Measurements from ENCODE around the gene CYB561D2.

DNA sequence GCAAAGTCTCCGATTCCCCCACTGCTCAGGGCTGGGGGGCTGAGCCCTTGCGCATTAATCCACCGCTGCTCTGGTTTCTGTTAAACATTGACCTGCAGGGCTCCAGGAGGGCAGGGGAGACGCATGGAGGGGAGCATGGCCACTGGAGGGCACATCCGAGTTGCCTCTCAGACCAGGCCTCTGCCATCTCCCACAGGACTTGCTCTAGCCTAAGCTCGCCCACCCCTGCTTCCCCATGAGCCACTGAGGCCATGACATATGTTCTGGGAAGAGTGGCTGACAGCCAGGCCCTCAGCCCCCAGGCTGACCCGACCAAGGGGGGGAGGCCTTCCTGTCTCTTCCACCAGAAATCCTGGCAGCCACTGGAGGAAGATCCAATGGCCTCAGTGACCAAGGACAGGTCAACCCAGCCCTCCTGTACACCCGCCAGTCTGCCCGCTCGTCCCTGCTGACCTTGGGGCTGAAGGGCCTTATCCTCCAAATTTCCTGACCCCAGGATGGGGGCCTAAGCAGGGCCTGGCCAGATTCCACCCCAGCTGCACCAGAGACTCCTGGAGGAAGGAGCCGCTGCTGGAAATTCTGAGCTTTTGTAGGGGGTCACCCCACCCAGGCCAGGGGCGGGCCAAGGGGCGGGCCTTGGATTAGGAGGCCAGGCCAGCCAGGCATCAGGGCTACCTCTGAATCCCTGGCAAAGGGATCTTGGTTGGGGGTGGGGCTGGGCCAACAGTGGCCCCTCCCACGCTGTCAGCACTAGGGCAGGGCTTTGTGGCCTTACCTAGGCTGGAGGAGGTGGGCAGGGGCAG lies 47.4 kb upstream of the CYB561D2 start, which contains the start of gene HYAL1:
- TF ChIP-seq EP300 (IDR thresholded peaks at IDR 0.05) = no peak
- TF ChIP-seq, protein P1, sequence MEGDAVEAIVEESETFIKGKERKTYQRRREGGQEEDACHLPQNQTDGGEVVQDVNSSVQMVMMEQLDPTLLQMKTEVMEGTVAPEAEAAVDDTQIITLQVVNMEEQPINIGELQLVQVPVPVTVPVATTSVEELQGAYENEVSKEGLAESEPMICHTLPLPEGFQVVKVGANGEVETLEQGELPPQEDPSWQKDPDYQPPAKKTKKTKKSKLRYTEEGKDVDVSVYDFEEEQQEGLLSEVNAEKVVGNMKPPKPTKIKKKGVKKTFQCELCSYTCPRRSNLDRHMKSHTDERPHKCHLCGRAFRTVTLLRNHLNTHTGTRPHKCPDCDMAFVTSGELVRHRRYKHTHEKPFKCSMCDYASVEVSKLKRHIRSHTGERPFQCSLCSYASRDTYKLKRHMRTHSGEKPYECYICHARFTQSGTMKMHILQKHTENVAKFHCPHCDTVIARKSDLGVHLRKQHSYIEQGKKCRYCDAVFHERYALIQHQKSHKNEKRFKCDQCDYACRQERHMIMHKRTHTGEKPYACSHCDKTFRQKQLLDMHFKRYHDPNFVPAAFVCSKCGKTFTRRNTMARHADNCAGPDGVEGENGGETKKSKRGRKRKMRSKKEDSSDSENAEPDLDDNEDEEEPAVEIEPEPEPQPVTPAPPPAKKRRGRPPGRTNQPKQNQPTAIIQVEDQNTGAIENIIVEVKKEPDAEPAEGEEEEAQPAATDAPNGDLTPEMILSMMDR (IDR thresholded peaks at IDR 0.05) = no peak
- TF ChIP-seq POLR2AphosphoS5 (IDR thresholded peaks at IDR 0.05) = peak in 2 of 4 donors; percentile 30 to 49
- no peak for TF ChIP-seq POLR2A (IDR thresholded peaks at IDR 0.05)
